Inferior parietal cortex (tissue), 1 donor: ENCODE measurements around the gene CELF1.

Experiments
- DNase-seq: peaks from one replicate; pipeline ENCODE4 v3.0.0-alpha.2; 2016; ENCODE audit errors: extremely low spot score

The CELF1 gene

DNA sequence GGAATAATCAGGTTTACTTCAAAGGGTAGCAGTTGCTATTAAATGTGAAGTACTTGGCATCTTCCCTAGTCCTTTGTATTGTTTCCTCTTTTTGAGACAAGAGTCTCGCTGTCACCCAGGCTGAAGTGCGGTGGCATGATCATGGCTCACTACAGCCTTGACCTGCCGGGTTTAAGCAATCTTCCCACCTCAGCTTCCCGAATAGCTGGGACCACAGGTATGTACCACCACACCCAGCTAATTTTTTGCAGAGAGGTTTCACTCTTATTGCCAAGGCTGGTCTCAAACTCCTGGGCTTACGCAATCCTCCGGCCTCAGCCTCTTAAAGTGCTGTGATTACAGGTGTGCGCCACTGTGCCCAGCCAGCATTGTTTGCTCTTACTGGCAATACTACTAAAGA is 67.8 kb downstream of the CELF1 start:
- DNase-seq: no peak

DNA sequence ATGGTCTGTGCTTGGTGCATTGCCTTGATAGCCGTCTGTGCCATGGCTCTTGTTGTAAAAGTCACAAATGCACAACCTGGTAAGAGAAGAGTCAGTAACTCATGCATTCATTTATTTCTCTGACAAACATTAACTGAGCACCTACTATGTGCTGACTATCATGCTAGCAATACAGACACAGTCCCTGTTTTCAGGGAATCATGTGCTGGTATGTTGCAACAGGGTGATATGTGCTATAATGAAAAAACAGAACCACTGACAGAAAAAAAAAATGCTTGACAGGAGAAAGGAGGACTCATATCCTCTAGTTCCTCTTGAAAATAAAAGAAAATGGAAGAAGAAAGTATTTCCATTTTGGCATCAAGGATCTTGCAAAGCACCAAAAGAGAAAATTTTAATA is 69.5 kb downstream of the CELF1 start:
- no peak for DNase-seq

DNA sequence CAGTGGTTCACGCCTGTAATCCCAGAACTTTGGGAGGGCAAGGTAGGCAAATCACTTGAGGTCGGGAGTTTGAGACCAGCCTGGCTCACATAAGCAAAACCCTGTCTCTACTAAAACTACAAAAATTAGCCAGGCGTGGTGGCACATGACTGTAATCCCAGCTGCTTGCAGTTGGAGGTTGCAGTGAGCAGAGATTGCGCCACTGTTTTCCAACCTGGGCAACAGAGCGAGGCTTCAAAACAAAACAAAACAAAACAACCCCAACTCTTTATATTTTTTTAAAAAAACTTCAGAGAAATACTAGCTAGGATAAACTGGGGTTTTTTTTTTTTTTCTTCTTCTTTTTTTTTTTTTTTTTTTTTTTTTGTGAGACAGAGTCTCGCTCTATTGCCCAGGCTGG is 72.2 kb downstream of the CELF1 start:
- DNase-seq: no peak

DNA sequence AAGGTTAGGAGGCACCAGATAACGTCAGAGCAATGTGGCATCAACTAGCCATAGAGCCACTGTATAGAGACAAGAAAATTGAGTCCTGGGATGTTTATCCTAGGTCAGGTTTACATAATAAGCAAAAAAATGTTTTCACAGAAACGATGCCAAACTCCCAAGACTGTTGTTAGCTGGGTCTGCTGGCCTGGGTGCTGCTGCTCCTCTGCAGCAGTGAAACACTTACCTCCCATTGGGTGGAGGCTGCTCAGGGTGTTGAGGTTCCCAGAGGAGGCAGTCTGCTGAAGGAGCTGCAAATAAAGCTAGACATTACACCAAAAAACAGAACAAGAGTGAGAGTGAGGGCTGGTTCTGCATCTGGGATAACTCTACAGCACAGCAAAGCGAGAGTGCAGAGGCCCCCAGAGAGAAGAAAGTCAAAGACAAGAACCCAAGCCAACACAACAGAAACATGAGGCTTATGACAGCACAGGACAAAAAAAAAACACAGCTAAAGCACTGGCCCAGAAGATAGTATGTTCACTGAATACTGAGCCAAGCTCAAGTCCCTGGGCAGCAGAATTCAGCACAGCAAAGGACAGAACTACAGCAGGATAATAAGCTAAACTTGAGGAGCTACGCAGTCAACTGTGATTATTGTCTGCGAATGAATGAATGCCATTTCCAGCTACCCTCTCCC is 74.1 kb downstream of the CELF1 start:
- no peak for DNase-seq

DNA sequence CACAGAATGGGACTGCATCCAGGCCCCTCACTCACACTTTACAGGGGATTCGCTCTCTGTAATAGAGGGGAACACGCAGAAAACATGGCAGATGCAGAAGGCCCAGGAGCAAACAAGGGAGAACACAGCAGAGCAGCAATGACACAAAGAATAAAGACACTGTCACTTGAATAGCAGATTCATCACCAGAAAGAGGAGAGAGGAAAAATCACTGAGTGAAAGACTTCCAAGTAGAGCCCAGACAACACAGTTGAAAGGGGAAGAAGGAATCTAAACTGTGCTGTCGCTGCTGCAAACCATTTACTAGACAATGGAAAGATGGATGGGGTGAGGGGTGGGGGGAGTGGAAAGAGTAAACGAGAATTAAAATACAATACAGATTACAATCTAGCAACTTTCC is 75.2 kb downstream of the CELF1 start:
- no peak for DNase-seq

DNA sequence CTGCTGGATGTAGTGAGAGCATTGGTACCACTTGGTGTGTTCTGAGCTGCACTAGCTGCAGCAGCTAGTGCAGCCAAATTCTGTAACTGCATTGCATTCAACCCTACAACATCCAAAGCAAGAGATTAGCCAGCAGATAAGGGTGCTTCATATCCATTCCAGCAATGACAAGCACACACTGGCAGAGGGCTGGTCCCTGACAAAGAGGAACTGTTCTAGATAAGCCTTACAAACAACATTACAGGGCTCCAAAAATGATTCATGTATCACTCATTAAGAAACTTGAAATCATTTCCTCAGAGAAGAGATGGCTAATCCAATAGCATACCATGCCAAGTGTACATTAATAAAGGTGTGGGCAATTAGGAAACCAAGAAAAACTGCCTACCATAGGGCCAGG is 75.6 kb downstream of the CELF1 start:
- no peak for DNase-seq

DNA sequence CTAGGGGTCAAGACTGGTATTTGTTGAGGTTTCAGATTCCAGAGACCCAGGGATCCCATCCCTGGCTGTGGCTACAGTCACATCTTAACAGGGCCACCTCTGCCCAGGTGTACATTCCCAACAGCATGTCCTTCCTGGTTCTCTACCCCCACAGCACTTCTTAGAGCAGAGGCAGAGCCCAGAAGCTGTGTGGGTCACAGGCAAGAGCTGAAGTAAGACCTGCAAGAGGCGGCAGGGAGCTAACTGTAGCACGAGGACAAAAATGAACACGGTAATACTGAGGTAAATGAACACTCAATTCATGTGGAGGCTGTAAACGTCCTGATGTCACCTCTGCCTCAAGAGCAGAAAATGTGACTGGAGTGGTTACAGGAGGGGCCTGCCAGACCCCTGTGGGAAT is 82.3 kb downstream of the CELF1 start:
- no peak for DNase-seq

DNA sequence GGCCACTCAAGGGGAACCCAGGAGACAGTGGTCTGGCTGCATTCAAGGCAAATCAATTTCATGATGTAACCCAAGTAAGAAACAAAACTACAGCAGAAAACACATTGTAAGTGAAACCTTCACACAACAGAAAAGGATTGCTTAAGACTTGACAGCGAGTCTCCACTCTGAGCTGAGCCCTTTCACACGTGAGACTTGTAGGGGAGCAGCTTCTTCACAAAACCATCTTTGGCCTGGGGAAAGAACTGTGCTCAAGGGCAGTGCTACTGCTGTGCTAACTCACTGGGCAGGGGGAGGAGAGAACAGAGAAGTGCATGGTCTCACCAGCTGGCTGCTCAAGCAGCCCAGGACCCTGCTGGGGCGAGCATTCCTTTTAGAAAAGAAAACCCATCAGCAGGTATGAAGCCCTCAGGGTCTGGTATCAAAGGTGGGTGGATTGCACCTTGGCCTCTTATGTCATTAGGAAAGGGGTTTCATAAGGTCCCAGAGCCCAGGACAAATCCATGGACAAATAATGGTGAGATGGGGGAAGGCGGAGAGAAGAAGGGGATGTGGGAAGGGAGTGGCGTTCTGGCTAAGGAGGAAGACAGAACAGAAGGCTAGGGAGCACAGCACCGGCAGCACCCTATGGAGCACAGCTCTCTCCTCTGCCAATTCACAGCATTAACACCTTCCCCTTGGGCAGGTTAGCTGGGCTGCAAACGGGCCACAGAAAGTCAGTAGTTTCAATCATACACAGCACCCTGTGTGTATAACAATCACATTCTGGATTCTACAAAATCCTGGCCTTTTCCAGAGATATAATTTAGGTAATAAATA is 83.4 kb downstream of the CELF1 start:
- no peak for DNase-seq

DNA sequence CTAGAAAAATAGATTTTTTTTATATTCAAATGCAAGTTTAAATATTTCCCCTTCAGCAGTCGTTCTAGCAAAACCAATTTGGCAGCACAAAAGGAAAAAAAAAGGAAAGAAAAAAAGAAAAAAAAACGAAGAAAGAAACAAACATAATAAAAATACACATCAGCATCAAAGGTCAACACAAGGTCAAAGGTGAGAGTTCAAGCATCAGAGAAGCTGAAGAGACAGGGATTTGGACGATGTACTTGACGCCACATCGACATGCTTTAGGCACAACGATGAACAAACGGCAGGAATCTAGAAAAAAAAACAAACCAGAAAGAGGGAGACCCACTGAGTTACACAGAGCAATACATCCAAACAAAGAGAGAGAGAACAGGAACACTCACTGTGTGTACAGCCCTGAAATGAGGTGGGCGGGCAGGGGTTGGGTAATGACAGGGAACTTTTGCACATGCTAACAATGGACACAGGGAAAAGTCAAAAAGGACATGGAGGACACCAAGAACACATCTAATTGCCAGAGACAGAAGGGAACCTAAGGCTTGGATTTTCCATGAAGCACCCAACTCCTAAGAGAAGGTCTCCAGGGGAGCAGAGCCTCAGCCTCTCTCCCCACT is 84.2 kb downstream of the CELF1 start:
- no peak for DNase-seq

DNA sequence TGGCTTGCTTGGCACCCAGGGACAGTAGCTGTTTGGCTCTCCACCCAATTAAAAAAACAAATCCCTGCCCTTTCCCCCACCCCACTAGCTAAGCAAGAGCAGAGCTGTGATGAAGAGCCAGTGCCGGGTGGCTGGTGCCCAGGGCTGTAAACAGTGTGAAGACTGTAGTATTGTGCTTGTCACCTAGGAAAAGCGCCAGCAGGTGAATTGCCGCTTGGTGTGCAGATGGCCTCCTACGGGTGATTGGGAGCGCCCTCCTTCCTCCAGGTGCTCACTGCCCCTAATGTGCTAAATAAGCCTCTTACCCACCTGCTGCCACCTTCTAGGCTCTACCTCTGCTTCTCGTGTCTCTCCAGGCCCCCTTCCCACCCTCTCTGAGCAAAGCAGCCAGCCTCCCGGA is 85.6 kb downstream of the CELF1 start:
- no peak for DNase-seq

DNA sequence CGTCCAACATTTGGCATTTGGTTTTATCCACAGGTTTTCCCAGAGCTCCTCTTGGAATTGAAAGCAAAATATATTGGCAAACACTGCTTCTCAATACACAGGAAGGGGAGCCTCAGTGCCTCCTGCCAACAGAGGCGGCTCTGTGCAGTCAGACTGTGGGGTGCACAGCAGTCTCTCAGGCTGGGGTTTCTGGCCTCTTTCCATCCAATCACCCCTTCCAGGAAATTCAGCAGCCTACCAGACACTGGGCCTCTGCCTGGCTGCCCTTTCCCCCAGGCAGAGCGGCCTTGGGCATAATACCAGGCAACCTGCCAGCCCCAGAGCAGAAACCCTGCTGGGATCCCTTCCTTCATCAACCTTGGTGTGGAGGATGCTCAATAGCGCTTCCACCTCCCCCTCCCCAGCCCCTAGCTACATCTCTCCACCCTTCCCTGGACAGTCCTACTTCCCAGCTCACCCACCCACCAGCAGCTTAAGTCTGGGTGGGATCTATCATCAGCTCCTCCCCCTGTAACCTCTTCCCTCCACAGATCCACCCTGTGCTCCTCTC is 86.2 kb downstream of the CELF1 start:
- DNase-seq: peak; percentile 62

DNA sequence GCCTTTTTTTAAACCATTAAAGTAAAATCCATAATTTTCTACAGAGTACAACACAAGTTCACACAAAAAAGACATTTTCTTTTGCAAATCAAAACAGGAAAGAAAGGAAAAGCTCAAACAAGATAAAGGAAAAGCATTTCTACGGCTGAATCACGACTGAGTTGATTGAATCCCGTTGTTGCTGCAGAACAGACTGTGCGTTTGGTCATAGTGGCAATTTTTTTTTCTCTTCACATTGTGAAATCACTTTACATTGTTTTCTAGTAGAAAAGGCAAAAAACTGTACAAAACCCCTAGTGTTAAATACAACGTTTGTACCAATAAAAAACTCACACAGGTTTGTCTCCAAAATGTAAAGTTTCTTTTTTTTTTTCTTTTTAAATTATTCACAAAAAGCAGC is 86.7 kb downstream of the CELF1 start:
- DNase-seq: no peak

DNA sequence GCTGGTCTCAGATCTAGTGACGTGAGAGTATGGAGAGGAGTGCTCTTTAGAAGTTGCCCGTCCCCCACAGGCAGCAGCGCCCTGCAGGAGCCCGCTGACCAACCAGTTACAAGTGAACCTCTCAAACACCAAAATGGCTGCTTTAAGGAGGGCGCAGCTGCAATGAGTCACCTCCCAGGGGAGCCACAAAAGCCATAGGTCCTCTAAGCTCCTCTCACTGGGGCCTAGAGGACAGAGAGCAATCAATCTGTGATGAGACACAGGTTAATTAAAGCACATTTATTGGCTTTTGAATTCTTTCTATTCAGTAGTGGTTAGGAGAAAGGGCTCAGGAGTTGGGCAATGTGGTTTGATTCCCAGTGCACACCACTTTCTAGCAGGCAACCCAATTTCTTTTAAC is 88.4 kb downstream of the CELF1 start:
- no peak for DNase-seq

DNA sequence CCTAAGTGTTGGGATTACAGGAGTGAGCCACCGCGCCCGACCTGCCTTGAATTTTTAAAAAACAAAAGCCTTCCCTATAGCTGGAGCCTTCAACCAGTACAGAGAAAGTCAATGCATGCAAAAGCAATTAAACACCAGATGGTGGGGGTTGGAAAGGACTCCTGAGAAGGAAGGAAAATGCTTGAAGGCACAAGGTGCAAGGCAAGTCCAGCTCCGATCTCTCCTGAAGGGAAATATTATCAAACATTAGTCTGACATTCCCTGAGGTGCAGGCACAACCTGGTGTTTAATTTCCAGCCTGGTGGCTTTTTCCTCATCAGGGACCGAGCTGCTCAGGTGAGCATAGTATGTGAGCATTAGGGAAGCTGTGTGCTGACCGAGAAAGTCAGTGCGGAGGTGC is 91.1 kb downstream of the CELF1 start:
- no peak for DNase-seq

DNA sequence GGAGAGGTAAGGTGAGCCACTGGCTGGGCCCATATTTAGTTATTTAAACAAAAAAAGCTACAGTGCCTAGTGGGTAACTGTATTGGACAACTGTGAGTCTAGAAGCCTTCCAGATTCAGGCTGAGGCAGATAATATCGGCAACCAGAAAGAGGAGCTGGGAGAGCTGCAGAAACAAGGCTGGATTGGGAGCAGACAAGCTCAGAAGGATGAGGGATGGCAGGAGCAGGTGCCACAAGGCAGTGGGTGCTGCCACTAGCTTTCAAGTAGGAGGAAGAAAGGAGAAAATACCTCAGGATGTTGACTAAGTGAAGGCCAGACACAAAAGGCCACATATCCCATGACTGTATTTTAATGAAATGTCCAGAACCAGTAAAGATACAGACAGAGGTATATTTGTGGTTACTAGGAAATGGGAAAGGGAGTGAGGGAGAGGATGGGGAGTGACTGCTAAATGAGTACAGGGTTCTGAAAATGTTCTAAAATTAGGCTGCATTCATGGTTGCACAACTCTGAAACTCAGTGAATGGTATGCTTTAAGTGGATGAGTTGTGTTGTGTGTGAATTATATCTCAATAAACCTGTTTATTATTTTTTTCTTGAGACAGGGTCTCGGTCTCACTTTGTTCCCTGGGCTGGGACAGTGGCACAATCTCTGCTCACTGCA is 92.2 kb downstream of the CELF1 start:
- no peak for DNase-seq

DNA sequence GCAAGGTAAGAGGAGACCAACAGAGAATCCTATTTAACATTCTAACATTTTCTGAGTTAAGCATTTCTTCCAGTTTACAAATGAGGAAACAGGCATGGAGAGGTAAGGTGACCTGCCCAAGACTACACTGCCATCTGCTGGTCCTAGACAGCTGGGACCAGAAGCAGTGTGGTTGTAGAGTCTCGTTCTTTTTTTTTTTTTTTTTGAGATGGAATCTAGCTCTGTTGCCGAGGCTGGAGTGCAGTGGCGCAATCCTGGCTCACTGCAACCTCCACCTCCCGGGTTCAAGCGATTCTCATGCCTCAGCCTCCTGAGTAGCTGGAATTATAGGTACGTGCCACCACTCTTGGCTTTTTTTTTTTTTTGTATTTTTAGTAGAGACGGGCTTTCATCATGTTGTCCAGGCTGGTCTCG is 98.7 kb downstream of the CELF1 start:
- DNase-seq: peak; percentile 78

DNA sequence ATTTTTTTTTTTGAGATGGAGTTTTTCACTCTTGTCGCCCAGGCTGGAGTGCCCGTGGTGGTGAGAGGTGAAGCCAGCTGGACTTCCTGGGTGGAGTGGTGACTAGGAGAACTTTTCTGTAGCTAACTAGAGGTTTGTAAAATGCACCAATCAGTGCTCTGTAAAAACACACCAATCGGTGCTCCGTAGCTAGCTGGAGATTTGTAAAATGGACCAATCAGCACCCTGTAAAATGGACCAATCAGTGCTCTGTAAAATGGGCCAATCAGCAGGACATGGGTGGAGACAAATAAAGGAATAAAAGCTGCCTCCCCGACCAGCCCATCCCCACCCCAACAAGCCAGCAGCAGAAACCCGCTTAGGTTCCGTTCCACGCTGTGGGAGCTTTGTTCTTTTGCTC is 99.6 kb downstream of the CELF1 start:
- no peak for DNase-seq

DNA sequence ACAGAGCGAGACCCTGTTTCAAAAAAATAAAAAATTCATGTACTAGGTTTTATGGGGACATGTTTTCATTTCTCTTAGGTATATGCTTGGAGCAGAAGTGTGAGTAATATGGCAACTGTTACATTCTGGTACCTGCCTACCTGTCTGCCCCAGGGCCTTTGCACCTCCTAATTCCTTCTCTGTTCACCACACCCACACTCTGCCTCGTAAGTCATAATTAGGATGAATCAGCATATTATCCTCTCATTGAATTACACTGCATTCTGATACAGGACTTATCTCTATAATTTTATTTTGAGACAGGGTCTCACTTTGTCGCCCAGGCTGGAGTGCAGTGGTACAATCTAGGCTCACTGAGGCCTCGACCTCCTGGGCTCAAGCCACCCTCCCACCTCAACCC is 100.9 kb downstream of the CELF1 start:
- no peak for DNase-seq

DNA sequence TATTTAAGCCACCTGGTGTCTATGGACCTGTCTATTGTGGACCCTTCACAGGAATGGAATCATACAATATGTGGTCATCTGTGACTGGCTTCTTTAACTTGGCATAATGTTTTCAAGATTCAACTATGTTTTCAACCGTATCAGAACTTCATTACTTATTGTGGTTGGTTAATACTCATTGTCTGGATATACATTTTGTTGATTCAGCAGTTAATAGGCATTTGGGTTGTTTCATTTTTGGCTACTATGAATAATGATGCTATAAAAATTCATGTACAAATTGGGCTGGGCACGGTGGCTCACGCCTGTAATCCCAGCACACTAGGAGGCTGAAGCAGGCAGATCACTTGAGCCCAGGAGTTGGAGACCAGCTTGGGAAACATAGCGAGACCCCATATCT is 101.5 kb downstream of the CELF1 start:
- no peak for DNase-seq

DNA sequence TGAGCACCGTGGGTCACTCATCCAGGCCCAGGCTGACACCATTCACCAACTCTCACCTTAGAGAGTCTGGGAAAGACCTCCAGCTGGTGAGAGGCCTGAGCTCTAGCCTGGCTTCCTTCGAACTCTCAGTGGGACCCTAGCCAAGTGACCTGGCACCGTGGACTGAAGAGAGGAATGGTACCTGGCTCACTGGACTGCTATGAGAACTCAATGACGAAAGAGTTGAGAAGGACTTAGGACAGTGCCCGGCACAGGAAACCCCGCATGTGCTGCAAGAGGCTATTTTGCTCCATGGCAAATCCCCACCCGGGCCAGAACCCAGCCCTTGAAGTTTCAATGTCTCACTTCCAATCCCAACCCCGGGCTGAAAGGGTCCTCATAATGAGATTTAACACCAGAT is 103.4 kb downstream of the CELF1 start:
- DNase-seq: no peak

DNA sequence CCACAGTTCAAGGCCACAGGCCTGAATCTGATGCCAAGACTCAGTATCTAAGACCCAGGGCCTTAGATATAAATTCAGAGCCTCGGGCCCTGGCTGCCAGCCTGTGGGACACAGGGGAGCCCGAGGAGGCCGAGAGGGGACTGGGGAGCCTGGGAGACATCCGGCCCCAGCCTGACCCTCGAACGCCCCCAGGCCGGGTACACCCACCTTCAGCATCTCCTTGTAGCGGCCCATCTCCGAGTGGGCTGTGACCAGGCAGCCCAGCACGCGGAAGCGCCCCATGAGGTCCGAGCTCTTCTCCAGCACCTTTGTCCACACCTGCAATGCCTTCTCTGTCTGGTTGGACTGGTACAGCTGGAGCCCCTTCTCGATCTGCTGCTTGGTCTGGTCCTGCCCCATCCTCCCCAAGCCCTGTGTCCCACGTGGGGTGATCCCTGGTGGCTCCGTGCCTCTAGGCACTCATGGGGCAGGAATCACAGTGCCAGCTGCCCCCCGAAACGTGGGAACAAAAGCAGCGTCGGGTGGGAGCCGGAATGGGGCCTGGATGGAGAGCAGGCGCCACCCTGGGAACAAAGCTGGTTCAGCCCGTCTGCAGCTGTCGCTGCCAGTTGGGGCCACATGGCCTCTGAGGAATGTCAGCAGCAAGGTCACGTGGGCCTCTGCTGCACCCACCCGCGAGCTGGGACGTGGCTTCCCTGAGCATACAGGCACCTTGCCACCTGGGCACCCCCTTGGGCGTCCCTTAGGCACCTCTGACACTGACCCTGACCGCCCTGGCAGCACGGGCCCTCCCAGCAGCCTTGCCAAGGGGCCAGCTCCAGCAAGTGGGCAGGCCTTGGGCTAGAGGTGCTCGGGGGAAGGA is 104.1 kb downstream of the CELF1 start, which contains the start of gene RAPSN:
Gene RAPSN, minus strand, starts transcription at position 571 of the 862 bp plus-strand sequence. Its CDS starts 172 bp downstream, at position 399.
- DNase-seq: no peak
